Measurements from ENCODE around the gene EPHA10.

The EPHA10 gene

DNA sequence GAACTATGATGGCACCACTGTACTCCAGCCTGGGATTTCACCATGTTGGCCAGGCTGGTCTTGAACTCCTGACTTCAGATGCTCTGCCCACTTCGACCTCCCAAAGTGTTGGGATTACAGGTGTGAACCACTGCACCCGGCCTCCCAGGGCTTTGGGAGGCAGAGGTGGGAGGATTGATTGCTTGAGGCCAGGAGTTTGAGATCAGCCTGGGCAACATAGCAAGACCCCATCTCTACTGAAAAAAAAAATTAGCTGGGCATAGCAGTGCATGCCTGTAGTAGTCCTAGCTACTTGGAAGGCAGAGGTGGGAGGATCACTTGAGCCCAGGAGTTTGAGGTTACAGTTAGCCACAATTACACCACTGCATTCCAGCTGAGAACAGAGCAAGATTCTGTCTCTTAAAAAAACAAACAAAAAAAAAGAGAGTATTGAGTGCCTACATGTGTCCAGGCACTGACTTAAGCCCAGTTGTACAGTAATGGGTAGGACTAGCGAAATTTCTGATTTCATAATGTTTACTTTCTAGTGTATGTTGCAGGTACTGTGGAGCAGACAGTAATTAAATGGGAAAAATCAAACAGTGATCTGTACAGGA is 32.9 kb upstream of the EPHA10 start:
- DNase-seq (ENCODE audit: low read depth in 1 of 2, low spot score in 1 of 2) = no peak
- H3K4me3 ChIP-seq (replicated peaks; ENCODE audit: insufficient read depth, low read length) = no peak overlapping the region
- H3K27me3 ChIP-seq (ENCODE audit: insufficient read depth, poor library complexity, severe bottlenecking) = peaks cover 6% of the 10 kb centered on the region
- TF ChIP-seq, protein P1, sequence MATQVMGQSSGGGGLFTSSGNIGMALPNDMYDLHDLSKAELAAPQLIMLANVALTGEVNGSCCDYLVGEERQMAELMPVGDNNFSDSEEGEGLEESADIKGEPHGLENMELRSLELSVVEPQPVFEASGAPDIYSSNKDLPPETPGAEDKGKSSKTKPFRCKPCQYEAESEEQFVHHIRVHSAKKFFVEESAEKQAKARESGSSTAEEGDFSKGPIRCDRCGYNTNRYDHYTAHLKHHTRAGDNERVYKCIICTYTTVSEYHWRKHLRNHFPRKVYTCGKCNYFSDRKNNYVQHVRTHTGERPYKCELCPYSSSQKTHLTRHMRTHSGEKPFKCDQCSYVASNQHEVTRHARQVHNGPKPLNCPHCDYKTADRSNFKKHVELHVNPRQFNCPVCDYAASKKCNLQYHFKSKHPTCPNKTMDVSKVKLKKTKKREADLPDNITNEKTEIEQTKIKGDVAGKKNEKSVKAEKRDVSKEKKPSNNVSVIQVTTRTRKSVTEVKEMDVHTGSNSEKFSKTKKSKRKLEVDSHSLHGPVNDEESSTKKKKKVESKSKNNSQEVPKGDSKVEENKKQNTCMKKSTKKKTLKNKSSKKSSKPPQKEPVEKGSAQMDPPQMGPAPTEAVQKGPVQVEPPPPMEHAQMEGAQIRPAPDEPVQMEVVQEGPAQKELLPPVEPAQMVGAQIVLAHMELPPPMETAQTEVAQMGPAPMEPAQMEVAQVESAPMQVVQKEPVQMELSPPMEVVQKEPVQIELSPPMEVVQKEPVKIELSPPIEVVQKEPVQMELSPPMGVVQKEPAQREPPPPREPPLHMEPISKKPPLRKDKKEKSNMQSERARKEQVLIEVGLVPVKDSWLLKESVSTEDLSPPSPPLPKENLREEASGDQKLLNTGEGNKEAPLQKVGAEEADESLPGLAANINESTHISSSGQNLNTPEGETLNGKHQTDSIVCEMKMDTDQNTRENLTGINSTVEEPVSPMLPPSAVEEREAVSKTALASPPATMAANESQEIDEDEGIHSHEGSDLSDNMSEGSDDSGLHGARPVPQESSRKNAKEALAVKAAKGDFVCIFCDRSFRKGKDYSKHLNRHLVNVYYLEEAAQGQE (IDR thresholded peaks at IDR 0.05; ENCODE audit: insufficient replicate concordance, low read depth) = no peak
- TF ChIP-seq SPI1 (IDR thresholded peaks at IDR 0.05; ENCODE audit: borderline replicate concordance, low read depth) = no peak
- no peak overlapping the region for H3K27ac ChIP-seq (replicated peaks)

DNA sequence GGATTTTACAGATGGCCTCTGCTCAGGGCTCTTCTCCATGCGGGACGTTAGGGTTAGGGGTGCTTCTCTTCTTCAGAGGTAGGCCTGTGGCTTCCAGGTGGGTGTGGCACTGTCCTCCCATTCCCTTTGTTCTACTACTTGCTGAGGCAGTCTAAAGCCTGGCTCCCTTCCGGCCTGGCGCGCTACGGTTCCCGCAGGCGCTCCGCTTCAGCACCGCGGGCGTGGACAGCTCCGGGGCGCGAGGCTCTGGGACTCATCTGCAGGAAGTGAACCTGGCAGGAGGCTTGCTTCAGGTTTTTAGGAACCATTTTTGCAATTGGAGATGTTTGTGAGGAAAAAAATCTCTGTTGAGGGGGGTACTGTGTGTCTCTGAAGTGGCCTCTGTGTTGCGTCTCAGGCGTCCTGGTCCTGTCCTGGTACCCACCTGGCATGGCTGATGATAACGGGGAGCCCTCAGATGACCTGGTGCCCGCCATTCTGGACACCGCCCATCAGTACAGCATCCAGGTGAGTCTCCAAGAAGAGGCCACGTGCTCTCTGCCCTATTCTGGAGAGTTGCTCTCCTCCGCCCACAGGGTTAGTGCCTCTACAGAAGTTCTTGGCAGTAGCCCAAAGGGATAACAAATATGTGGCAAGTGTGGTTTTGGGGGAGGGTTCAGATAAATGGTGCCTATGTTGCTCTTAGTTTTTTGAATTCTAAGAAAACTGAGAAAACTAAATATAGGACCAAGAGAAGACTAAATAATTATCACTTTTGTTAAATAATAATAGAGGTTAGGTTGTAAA is 30.6 kb upstream of the EPHA10 start:
- peak; percentile 41 to 53 for DNase-seq (ENCODE audit: low read depth in 1 of 2, low spot score in 1 of 2)
- Histone ChIP-seq H3K27me3 (ENCODE audit: insufficient read depth, poor library complexity, severe bottlenecking) (peaks cover 15% of the 10 kb centered on the region), H3K4me3 (replicated peaks; ENCODE audit: insufficient read depth, low read length) (no peak overlapping the region), H3K27ac (replicated peaks) (no peak overlapping the region)
- TF ChIP-seq SPI1 (IDR thresholded peaks at IDR 0.05; ENCODE audit: borderline replicate concordance, low read depth) = no peak
- TF ChIP-seq GABPA (IDR thresholded peaks at IDR 0.05; ENCODE audit: low read depth) = no peak
- no peak for TF ChIP-seq POLR2AphosphoS5 (IDR thresholded peaks at IDR 0.05; ENCODE audit: low read depth)
- TF ChIP-seq, protein P1 (IDR thresholded peaks at IDR 0.05; ENCODE audit: insufficient replicate concordance, low read depth) = peak; percentile 99
- TF ChIP-seq, protein P2, sequence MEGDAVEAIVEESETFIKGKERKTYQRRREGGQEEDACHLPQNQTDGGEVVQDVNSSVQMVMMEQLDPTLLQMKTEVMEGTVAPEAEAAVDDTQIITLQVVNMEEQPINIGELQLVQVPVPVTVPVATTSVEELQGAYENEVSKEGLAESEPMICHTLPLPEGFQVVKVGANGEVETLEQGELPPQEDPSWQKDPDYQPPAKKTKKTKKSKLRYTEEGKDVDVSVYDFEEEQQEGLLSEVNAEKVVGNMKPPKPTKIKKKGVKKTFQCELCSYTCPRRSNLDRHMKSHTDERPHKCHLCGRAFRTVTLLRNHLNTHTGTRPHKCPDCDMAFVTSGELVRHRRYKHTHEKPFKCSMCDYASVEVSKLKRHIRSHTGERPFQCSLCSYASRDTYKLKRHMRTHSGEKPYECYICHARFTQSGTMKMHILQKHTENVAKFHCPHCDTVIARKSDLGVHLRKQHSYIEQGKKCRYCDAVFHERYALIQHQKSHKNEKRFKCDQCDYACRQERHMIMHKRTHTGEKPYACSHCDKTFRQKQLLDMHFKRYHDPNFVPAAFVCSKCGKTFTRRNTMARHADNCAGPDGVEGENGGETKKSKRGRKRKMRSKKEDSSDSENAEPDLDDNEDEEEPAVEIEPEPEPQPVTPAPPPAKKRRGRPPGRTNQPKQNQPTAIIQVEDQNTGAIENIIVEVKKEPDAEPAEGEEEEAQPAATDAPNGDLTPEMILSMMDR (IDR thresholded peaks at IDR 0.05; ENCODE audit: insufficient read depth, low read length) = no peak

DNA sequence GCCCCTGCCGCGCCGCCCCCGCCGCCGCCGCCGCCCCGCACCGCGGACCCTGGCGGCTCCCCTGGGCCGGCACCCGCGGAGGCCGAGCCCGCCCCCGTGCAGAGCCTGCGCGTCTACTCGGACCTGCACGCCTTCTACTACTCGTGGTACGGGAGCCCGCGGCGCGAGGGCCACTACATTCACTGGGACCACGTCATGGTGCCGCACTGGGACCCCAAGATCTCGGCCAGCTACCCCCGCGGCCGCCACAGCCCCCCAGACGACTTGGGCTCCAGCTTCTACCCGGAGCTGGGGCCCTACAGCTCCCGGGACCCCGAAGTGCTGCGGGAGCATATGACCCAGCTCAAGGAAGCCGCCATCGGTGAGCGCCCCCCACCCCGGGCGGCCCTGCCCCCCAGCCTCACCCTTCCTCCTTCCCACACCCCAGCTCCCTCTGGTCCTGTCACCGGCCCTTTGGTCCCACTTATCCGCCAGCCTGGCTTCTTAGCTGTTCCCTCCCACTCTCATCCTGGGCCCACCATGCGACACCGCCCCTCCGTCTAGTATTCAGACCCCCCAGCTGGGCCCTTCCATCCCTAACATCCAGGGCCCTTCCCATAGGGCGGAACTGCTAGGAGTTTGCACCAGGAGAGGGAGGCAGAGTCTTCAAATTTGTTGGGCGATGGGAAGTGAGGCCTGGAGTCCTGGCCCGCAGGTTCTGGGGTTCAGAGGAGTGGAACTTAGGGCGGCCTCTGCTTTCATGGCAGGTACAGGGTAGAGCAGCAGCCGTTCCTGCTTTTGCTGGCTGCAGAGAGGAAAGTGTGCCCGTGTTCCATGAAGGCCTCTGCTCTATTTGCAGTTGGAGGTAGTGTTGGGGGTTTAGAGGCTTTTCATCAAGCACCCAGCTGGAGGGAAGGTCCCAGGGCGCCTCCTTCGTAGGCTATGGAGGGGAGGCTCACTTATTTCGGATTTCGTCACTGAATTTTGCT is 29.7 kb upstream of the EPHA10 start:
- TF ChIP-seq, protein P2 (IDR thresholded peaks at IDR 0.05; ENCODE audit: insufficient read depth, low read length) = no peak
- TF ChIP-seq POLR2AphosphoS5 (IDR thresholded peaks at IDR 0.05; ENCODE audit: low read depth) (no peak), SPI1 (IDR thresholded peaks at IDR 0.05; ENCODE audit: borderline replicate concordance, low read depth) (no peak), GABPA (IDR thresholded peaks at IDR 0.05; ENCODE audit: low read depth) (no peak)
- TF ChIP-seq, protein P1 (IDR thresholded peaks at IDR 0.05; ENCODE audit: insufficient replicate concordance, low read depth) = no peak
- H3K27ac ChIP-seq (replicated peaks) = no peak overlapping the region
- H3K27me3 ChIP-seq (ENCODE audit: insufficient read depth, poor library complexity, severe bottlenecking) = peaks cover 19% of the 10 kb centered on the region
- DNase-seq (ENCODE audit: low read depth in 1 of 2, low spot score in 1 of 2) = no peak
- peak overlapping the region; percentile 45 for H3K4me3 ChIP-seq (replicated peaks; ENCODE audit: insufficient read depth, low read length)
